Lung (tissue), 16 donors: ENCODE data around the gene RGS9BP. TPM values are rescaled to one million over a fixed set of nuclear protein-coding genes. Genes with fewer than 3 reads are reported as not detected.
A peak's percentile ranks its signal among the peaks of the same experiment; 100 is the strongest.

Source experiments
- ATAC-seq: fragments of 200-7000 bp; cut with Tn5 transposase; one replicate; pipeline ENCODE4 v1.9.1; 2020; ENCODE audit warnings: moderate number of reproducible peaks; ENCODE audit not compliant: insufficient read depth, low FRiP score
- DNase-seq, 3 donors: peaks; one replicate each; pipeline ENCODE4 v3.0.0-alpha.2; 2013 to 2017
- H3K27ac ChIP-seq, 2 donors: one replicate each; pipeline ENCODE4 v1.5.1; 2013; ENCODE audit warnings: mild to moderate bottlenecking in 2 of 2, moderate library complexity in 2 of 2, control low read depth in 1 of 2, inconsistent platforms in 1 of 2, low read depth in 1 of 2, low read length in 1 of 2
- H3K27me3 ChIP-seq, 3 donors: one replicate each; pipeline ENCODE4 v1.5.1; 2013; ENCODE audit warnings: low read length in 2 of 3; ENCODE audit not compliant: control insufficient read depth in 3 of 3, insufficient read depth in 3 of 3
- H3K36me3 ChIP-seq, 4 donors: one replicate each; pipeline ENCODE4 v1.5.1; 2013; ENCODE audit warnings: low read length in 4 of 4, mild to moderate bottlenecking in 1 of 4, moderate library complexity in 1 of 4; ENCODE audit not compliant: control insufficient read depth in 4 of 4, insufficient read depth in 4 of 4
- H3K4me1 ChIP-seq, 5 donors: one replicate each; pipeline ENCODE4 v1.5.1; 2013; ENCODE audit warnings: low read length in 5 of 5, mild to moderate bottlenecking in 2 of 5, moderate library complexity in 1 of 5; ENCODE audit not compliant: control insufficient read depth in 5 of 5, insufficient read depth in 5 of 5
- H3K4me3 ChIP-seq: one replicate; pipeline ENCODE4 v1.5.1; 2013; ENCODE audit warnings: mild to moderate bottlenecking, control low read depth, moderate library complexity
- H3K9ac ChIP-seq, 2 donors: one replicate each; pipeline ENCODE4 v1.5.1; 2013; ENCODE audit warnings: low read length in 2 of 2, control low read depth in 1 of 2; ENCODE audit not compliant: insufficient read depth in 1 of 2
- H3K9me3 ChIP-seq, 4 donors: one replicate each; pipeline ENCODE4 v1.5.1; 2013; ENCODE audit warnings: low read length in 3 of 4, mild to moderate bottlenecking in 1 of 4, moderate library complexity in 1 of 4; ENCODE audit not compliant: control insufficient read depth in 4 of 4, insufficient read depth in 3 of 4
- WGBS, 2 donors: extraction: QIAGEN DNeasy Blood & Tissue Kit; methylation state at CpG; one replicate each; pipeline ENCODE4 v1.1.7; 2013; 5-methylcytosine and 5-hydroxymethylcytosine counted together
- long read RNA-seq, 5 donors: transcript quantifications; one replicate each; lab custom pipeline, GENCODE V29; 2026
- polyA plus RNA-seq, 2 donors: library from polyadenylated mRNA; stranded (reverse); fragments of 200-250 nt; gene quantifications; one replicate each; pipeline ENCODE4 v1.2.1, GENCODE V29; 2013
- total RNA-seq, 2 donors: library from RNA; depleted of rRNA in 1 of 2; stranded (reverse); fragments of >200 nt in 1 of 2; gene quantifications; one replicate each; pipeline ENCODE4 v1.2.1, GENCODE V29; 2014 to 2021
- TF ChIP-seq, protein P1 (sequence below): IDR thresholded peaks from 2 replicates; pipeline ENCODE4 v1.5.1; 2012; ENCODE audit warnings: mild to moderate bottlenecking; ENCODE audit errors: control extremely low read depth, extremely low read depth
- donor health status: control.
- donor health status: control.
- donor health status: Bipolar disorder and iron deficiency.
- donor health status: healthy.
- donor health status: DM: yes; HTN: yes; CAD: no.

RGS9BP gene
- total RNA-seq, result 1 to 10 TPM in 1 of 2 donors, under 1 TPM in 1; 0.94 to 1.6 TPM
- polyA plus RNA-seq, result under 1 TPM; 0.14 to 0.55 TPM
- long read RNA-seq, donor 1, partial matches to known transcripts, result 0 of 1 reads
- long read RNA-seq, donor 1, other reads (novel, unspliced or antisense), result 0 of 1 reads
- long read RNA-seq, donor 2, result 0 reads
- long read RNA-seq, donor 3, result 0 reads
- long read RNA-seq, donor 4, result 0 reads
- long read RNA-seq, donor 5, result 0 reads

DNA sequence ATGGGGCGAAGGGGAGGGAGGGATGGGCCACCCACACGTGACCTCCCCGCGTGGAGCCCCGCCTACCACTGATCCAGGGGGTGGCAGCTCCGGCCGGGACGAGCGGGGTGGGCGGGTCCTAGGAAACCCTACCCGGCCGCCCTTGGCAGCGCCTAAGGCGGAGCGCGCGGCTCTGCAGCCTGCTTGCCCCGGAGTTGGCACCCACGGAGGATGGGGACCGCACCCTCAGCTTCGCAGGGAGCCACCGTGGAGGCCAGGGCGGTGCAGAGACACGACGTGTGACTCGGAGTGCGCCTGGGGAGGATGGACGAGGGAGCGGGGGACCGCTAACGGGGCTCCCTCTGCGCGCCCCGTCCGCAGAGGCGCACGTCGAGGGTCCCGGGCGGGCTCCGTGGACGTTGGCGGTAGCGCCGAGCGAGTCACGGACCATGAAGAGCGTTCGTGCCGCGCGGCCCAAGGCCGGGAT lies at the start of gene RGS9BP:
TSS of gene RGS9BP (plus strand) at position 129 of the 466 bp plus-strand sequence. CDS start 416 bp downstream, outside the sequence.
- H3K9me3 ChIP-seq, result peaks cover 0 to 2% (median 0%) of the 10 kb centered on the region in 4 donors
- no peaks in the 10 kb centered on the region for H3K36me3 ChIP-seq
- DNase-seq (peak; percentile 53 to 66 (median 58)), ATAC-seq (peak; percentile 79)
- H3K27ac ChIP-seq, result peak within 1 kb of the TSS; percentile 83
- peaks cover 0 to 22% (median 0%) of the 10 kb centered on the region in 5 donors for H3K4me1 ChIP-seq
- TF ChIP-seq, protein P1, sequence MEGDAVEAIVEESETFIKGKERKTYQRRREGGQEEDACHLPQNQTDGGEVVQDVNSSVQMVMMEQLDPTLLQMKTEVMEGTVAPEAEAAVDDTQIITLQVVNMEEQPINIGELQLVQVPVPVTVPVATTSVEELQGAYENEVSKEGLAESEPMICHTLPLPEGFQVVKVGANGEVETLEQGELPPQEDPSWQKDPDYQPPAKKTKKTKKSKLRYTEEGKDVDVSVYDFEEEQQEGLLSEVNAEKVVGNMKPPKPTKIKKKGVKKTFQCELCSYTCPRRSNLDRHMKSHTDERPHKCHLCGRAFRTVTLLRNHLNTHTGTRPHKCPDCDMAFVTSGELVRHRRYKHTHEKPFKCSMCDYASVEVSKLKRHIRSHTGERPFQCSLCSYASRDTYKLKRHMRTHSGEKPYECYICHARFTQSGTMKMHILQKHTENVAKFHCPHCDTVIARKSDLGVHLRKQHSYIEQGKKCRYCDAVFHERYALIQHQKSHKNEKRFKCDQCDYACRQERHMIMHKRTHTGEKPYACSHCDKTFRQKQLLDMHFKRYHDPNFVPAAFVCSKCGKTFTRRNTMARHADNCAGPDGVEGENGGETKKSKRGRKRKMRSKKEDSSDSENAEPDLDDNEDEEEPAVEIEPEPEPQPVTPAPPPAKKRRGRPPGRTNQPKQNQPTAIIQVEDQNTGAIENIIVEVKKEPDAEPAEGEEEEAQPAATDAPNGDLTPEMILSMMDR, result no peak
- 3 to 4% methylated on average over 51 to 53 of the region's 53 CpGs for WGBS, 2 donors
- H3K27me3 ChIP-seq, result peaks cover 0 to 27% (median 14%) of the 10 kb centered on the region in 3 donors
- peak within 1 kb of the TSS; percentile 63 for H3K4me3 ChIP-seq
- H3K9ac ChIP-seq, result peak within 1 kb of the TSS; percentile 25 to 49

DNA sequence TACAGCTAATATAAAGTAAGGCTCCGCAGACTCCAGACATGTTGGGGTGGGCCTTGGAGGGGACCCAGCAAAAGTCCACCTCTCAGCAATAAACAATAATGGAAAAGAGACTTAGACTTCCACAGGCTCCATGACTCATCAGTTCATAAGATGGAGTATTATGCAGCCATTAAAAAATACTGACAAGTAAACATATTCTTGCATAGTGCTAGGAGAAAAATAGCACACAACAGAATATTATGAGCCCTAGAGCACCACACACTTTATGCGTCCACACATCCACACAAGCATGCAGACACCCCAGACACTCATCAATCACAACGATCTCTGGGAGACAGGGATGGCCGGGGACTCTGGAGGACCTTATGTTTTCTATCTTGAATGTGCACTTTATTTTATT lies 48.7 kb upstream of the RGS9BP start:
- ATAC-seq, result no peak

GRCh38 chr19:32627714-32628270 lies 47.9 kb upstream of the RGS9BP start:
- no peaks in the 10 kb centered on the region for H3K27me3 ChIP-seq
- 89 to 91% methylated on average over 15 of the region's 15 CpGs for WGBS, 2 donors
- no peak overlapping the region for H3K9ac ChIP-seq
- peak overlapping the region in 1 of 2 donors; percentile 46 for H3K27ac ChIP-seq
- no peak overlapping the region for H3K4me3 ChIP-seq
- ATAC-seq (no peak), DNase-seq (no peak)
- H3K9me3 ChIP-seq, result peaks cover 0 to 3% (median 0%) of the 10 kb centered on the region in 4 donors
- TF ChIP-seq, protein P1, result no peak
- H3K36me3 ChIP-seq, result peaks cover 6 to 43% (median 24%) of the 10 kb centered on the region in 4 donors
- H3K4me1 ChIP-seq, result no peaks in the 10 kb centered on the region

More for the DNA sequence above, 48.7 kb upstream of the RGS9BP start:
- TF ChIP-seq, protein P1, result no peak
- DNase-seq, result no peak
- Histone ChIP-seq H3K36me3 (peaks cover 10 to 48% (median 24%) of the 10 kb centered on the region in 4 donors), H3K4me1 (no peaks in the 10 kb centered on the region), H3K27ac (no peak overlapping the region), H3K27me3 (no peaks in the 10 kb centered on the region), H3K9me3 (peaks cover 0 to 3% (median 0%) of the 10 kb centered on the region in 4 donors), H3K9ac (no peak overlapping the region), H3K4me3 (no peak overlapping the region)
- 98 to 100% methylated on average over 4 of the region's 4 CpGs for WGBS, 2 donors
